Amniotic stem cell (primary cell): ENCODE results near the gene HJV.
A peak's percentile ranks its signal among the peaks of the same experiment; 100 is the strongest.

ENCODE experiments used
- DNase-seq: peaks from one replicate; lab custom pipeline; 2025; lab: John Stamatoyannopoulos, UW

HJV gene

DNA sequence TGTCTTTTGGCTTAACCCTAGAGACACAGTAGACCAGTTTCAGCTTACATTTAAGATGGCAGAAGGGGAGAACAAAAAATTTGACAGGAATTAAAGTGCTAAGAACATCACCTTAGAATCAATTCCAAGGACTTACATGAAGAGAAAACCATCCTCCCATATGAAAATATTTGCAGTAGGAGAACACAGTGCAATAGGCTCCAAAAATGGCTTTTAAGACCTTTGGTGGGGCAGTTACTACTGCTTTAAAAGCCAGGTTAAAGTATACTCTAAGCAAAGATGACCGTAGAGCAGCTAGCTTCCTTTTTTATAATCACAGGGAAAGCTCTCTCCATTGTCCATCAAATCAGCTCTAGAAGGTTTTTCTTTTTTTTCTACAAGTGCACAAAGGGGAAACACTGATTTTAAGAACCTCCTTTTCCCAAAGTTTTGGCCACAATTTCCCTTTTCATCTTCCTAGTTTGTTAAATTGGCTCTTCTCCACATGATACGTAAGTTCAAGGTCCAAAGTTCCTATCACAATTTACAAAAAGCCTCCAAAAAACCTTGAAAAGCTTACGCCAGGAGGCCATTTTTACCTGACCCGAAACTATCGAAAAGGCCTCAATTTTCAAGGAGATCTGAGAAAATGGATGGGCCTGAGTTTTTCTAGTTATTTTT is 28.4 kb downstream of the HJV start:
- no peak for DNase-seq

DNA sequence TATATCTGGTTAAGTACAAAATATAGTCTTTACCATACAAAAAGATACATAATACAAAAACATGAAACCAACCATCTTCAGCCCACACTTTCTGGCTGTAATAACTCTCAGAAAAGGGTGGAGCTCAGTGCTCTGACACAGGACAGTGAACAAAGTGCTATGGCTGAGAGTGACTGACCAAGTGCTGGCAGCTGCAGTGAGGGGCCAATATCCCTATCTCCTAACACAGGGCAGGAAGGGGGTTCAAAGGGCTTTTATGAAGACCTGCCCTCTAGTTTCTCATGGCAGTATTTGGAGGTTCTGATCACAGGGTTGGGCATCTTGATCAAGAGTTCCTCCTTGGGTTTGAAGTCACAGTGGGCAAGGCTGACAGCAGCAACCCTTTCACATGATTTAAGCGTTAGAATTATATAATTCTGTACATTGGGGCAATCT is 29.0 kb downstream of the HJV start:
- DNase-seq = no peak

- DNase-seq = no peak
Measured at GRCh38 chr1:145991735-145992412, 29.7 kb downstream of the HJV start.

DNA sequence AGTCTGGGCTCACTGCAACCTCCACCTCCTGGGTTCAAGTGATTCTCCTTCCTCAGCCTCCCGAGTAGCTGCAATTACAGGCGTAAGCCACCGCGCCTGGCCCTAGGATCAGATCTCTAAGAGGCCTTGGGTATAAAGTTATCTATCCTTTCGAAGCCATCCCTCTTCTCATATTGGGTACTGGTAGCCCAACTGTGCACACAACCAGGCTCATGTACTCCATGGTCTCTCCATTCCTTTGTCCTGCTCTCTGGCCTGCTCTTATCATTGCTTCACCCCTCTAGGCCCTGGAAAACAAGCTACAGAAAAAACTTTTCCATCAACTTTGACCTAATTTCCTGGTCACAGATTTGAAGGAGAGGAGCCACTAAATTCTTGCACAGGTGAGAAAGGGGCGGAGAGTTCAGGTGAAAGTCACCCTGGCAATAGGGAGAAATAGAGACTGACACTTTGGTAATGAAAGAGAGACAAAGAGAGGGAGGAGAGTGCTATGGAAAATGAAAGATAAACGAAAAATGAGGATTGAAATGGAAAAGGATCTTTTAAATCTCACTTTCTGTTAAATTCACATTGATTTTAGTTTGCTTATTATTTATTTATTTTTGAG is 31.2 kb downstream of the HJV start:
- DNase-seq = no peak

DNA sequence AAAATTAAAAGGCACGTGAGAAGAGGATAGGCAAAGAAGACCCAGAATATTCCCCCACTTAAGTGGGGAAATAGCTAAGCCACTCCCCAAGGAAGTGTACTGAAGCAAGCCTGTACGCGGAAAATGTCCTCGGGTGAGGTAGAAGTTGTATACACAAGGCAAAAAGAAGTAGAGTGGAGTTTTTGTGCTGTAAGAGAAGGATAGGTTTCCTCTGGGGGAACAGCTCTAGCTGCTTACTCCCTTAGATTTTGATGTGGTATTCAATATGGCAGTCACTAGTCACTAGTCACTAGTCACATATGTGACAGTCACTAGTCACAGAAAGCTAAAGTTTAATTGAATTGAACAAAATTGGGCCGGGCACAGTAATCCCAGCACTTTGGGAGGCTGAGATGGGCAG is 32.8 kb downstream of the HJV start:
- no peak for DNase-seq

- no peak for DNase-seq
Measured at GRCh38 chr1:145987926-145988325, 33.6 kb downstream of the HJV start.

DNA sequence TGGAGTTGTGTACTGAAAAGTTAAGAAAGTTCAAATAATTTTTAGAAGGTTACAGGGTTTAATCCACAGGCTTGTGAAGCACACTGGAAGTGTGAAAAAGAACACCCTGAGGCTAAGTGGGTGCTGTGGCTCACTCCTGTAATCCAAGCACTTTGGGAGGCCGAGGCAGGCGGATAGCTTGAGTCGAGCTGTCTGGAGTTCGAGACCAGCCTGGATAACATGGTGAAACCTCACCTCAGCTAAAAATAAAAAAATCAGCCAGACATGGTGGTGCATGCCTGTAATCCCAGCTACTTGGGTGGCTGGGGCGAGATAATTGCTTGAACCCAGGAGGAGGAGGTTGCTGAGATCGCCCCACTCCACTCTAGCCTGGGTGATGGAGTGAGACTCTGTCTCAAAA is 35.0 kb downstream of the HJV start:
- DNase-seq = no peak

GRCh38 chr1:145985502-145986439 is 35.8 kb downstream of the HJV start:
- no peak for DNase-seq

DNA sequence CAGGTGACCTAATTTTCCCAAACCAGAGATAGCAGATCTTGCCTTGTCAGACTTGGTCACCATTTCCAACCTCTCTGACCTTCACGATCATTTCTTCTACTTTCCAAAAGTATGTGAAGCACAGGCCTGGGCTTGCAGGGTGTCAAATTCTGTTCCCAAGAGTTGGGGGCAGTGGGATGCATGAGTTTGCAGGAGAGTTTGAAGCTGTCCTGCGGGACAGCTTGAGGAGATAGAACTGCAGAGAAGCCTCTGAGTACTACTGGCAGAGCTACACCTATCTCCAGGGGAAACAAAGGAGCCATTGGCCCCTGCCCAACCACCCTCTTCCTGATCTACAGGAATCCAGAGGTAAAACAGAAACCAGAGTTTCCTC is 36.4 kb downstream of the HJV start:
- no peak for DNase-seq

GRCh38 chr1:145983960-145984830 is 37.3 kb downstream of the HJV start:
- DNase-seq = no peak

DNA sequence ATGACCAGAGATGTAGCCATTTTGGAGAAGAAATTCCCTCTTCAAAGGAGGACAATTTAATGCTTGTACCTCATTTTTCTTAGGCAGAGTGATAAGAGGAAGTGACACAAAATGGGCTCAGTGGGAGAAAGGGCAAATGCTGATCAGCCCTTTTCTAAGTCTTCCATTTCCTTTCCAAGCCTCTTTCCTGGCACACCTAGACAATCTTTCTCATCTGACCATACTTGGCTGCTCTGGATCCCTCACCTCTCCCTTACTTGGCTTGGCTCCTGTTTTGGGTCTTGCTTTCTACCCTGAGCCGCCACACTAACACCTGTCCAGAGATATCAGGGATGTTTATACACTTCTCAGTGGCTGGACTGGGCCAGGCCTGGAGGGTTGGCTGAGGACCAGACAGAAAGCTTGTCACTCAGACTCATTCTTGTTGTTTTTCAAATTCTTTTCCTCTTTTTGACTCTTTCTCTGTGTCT is 38.3 kb downstream of the HJV start:
- DNase-seq = no peak

DNA sequence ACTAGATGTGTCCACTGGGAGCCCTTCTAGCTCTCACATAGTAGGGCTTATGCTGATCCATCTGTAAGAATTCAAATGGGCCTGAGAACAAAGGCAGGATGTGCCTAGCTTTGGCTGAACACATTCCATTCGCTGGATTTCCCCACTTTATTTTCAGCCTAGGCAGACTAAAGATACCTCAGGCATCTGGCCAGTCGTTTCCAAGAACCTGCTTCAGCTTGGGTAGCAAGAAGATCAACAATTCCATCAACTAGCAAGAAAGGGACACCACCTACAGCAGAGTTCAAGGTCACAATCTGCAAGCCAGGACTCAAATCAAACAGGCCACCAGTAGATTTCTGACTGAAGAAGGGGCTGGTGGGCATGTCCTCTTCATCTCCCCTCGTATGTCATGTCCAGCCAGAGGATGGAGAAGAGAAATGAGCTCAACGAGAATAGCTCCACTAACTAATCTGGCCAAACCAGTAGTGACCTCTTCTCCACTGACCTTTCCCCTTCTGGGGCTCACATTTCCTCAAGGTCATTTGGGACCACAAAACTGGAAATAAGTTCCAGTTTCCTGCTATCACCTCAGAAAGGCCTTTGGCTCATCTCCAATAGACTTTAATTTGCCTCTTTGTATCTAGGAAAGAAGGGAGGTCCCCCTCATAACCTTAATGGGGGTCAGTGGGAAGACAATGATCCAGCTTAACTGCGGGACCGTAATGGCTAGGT is 39.4 kb downstream of the HJV start:
- no peak for DNase-seq

DNA sequence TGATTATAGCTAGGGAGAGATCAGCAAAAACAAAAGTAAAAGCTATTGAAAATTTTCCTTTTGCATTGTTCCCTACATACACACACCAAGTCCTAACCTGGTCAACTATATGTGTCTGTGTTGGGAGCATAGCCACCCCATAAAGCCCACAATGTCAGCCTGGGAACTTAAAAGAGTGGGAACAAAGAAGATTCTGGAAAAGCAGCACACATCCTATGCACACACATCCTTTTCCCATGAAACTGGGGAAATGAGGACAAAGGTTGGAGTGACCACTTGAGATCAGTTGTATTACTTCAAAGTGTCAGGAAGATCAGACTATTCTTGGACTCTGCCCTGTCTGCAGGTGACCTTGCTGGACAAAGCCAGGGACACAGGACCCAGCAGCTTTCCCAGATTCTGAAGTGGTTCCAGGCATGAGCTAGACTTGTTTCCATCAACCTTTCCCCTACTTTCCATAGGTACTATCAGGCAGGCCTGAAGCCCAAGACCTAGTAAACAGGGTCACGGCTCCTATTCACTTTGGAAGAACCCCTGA is 41.0 kb downstream of the HJV start:
- DNase-seq = no peak

DNA sequence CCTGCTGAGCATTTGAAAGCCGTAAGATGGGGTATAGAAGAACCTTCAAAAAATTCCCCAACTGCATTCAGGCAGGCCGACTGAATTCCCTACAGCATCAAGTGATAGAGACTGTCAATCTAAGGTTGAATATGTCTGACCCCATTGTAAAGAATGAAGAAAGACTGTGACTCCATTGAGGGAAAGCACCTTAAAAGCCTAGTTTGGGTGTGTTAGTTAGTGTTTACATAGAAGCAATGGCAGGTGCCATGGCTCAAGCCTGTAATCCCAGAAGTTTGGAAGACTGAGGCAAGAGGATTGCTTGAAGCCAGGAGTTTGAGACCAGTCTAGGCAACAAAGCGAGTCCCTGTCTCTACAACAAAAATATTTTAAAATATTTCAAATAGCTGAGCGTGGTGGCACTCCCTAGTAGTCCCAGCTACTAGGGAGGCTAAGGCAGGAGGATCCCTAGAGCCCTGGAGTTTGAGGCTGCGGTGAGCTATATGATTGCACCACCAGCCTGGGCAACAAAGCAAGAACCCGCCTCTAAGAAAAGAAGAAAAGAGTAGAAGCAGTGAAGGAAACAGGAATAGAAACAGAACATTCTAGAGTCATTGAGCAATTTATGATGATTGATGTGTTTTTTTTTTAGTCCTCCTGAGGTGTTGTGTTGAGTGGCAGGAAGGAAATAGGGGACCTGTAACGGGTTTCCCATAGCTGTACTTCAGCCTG is 41.6 kb downstream of the HJV start:
- no peak for DNase-seq

- DNase-seq = peak; percentile 99
Measured at GRCh38 chr1:145978854-145979745, 42.4 kb downstream of the HJV start.

- no peak for DNase-seq
Measured at GRCh38 chr1:145978471-145978853, 43.1 kb downstream of the HJV start.

GRCh38 chr1:145977486-145978470 is 43.8 kb downstream of the HJV start:
- peak; percentile 80 for DNase-seq
